Left lobe of liver (tissue), 2 donors: ENCODE results near the gene PML. TPM values are rescaled to one million over a fixed set of nuclear protein-coding genes. Genes with fewer than 3 reads are reported as not detected.
A peak's percentile ranks its signal among the peaks of the same experiment; 100 is the strongest.

Experiments
- ATAC-seq: fragments of 200-7000 bp; cut with Tn5 transposase; one replicate; pipeline ENCODE4 v1.9.1; 2020; ENCODE audit warnings: mild to moderate bottlenecking, moderate library complexity
- DNase-seq: peaks from one replicate; pipeline ENCODE4 v3.0.0-alpha.2; 2020; ENCODE audit warnings: low spot score
- total RNA-seq: library from RNA; stranded (reverse); gene quantifications from one replicate; pipeline ENCODE4 v1.2.1, GENCODE V29; 2021
- donor health status: DM: no; HTN: no; CAD: no; lungs with moderate emphysema.
- donor health status: DM: no; HTN: yes; CAD: no.

The PML gene, protein sequence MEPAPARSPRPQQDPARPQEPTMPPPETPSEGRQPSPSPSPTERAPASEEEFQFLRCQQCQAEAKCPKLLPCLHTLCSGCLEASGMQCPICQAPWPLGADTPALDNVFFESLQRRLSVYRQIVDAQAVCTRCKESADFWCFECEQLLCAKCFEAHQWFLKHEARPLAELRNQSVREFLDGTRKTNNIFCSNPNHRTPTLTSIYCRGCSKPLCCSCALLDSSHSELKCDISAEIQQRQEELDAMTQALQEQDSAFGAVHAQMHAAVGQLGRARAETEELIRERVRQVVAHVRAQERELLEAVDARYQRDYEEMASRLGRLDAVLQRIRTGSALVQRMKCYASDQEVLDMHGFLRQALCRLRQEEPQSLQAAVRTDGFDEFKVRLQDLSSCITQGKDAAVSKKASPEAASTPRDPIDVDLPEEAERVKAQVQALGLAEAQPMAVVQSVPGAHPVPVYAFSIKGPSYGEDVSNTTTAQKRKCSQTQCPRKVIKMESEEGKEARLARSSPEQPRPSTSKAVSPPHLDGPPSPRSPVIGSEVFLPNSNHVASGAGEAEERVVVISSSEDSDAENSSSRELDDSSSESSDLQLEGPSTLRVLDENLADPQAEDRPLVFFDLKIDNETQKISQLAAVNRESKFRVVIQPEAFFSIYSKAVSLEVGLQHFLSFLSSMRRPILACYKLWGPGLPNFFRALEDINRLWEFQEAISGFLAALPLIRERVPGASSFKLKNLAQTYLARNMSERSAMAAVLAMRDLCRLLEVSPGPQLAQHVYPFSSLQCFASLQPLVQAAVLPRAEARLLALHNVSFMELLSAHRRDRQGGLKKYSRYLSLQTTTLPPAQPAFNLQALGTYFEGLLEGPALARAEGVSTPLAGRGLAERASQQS
- 15.5 TPM for total RNA-seq

DNA sequence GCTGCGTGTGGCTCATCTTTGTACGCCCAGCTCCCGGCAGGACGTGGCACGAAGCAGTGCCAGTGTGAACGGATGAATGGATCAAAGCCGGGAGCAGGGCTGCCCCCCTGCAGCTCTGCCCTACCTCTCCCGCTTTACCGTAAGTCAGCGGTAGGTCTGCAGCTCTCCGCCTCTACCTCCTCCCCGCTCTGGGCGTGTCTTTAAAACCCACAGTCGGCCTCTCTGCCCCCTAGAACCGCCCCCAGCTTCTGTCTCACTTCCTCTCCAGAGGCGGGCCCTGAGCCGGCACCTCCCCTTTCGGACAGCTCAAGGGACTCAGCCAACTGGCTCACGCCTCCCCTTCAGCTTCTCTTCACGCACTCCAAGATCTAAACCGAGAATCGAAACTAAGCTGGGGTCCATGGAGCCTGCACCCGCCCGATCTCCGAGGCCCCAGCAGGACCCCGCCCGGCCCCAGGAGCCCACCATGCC is at the start of gene PML:
Gene PML (plus strand): TSS at position 304 of the 471 bp plus-strand sequence. CDS start 97 bp downstream, at position 401.
- ATAC-seq (peak; percentile 87), DNase-seq (peak; percentile 97)

DNA sequence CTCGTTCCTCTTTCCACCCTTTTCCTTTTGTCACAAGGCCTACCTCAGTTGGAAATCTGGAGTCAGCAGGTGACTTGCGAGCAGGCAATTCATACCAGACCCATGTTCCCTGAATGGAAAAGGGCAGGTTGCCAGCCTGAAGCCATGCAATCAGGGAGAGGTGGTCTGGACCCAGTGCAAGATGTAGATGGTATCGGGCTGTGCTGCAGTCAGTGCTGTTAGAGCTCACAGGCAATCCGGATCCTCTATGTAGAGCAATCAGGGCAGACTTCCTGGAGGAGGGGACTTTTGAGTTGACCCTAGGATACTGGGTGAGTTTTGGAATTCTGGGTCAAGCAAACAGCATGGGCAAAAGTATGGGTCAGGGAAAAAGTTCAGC is 49.4 kb upstream of the PML start:
- ATAC-seq (no peak), DNase-seq (no peak)

DNA sequence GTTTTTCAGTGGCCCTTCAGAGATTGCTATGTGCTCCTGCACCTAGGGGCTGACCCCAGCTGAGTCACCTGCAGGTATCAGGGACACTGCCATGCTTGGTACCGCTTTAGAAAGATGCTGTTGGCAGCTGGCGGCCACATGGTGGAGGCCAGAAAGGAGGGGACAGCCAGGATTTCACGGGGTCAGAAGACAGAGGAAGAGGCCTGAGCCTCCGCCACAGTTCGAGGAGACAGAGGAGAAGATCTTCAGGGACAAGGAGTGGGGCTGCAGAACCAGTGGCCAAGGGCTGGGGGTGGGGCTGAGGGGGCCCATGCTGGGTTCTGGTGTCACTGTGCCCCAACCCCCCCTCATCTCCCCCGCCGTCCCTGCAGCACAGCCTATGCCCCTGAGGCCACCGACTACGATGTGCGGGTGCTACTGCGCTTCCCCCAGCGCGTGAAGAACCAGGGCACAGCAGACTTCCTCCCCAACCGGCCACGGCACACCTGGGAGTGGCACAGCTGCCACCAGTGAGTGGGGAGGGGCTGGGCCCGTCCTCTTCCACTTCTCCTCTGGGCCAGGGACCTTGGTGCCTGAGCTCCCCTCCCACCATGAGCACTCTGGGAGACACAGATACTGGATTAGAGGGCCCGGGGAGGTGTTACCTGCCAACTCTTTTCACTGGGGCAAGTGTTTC is 48.3 kb upstream of the PML start:
- DNase-seq: no peak
- ATAC-seq: no peak

DNA sequence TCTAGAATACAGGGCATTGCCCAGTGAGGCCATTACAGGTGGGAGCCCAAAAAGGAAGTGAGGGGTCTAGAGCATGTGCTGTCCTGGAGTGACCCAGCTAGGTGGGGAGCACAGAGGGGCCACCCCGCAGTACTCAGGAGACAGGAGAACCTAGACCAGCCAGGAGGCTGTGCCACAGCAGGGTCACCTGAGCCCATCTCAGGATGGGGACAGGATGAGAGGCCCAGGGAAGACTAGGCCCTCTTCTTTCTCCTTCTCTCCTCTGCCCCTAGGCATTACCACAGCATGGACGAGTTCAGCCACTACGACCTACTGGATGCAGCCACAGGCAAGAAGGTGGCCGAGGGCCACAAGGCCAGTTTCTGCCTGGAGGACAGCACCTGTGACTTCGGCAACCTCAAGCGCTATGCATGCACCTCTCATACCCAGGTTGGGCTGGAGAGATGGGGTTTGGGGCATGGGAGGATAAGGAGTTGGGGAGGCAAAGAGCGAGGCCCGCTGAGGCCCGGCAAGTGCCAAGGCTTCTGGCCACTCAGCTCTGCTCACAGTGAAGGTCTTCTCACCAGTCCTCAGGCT is 47.6 kb upstream of the PML start:
- no peak for ATAC-seq
- no peak for DNase-seq

DNA sequence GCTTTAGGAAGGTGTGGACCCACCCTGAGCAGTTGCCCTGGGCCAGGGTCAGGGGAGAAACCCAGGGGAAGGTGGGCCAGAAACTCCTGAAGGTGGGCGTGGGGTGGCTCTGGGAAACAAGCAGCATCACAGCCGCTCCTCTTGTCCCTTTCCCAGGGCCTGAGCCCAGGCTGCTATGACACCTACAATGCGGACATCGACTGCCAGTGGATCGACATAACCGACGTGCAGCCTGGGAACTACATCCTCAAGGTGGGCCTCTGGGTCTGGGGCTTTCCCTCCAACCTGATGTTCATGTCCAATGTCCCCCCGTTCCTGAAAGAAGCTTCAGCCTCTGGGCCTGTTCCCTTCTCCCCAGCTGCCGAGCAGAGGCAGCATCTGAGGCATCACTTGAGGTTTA is 46.9 kb upstream of the PML start:
- no peak for DNase-seq

DNA sequence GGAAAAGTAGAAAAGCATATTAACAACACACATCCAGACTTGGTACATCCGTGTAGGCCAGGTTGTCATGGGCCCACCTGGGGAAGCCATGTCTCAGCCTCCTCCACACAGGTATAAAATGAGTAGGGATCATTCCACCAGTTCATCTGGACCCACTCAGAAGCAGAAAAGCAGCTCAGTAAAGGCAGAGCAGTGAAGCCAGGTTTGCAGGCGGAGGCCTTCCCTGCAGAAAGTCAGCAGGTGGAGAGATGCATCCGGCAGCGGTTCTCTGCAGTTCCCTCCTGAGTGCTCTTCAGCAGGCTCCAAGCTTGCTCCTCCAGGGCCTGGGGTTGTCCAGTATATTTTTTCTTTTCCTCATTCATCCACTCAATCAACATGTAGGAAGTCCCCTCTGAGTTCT is 46.1 kb upstream of the PML start:
- ATAC-seq (no peak), DNase-seq (no peak)

More for the DNA sequence above, 46.9 kb upstream of the PML start:
- no peak for ATAC-seq

DNA sequence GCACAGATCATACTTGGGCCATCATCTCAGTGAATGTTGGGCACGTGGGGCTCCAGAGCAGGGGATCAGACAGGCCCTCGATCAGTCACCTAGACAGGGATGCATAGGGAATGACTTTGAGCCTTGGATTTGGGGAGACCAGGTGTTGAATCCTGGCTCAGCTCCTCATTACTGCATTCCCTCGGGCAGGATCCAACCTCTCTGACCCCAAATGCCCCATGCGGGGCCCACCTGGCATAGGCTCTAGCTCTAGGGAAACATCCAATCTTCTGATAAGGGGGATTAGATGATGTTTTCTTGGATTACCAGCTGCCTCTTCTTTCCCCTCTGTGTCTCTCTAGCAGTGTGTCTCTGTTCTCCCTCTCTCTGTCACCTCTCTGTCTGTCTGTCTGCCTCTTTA is 45.5 kb upstream of the PML start:
- DNase-seq: no peak

DNA sequence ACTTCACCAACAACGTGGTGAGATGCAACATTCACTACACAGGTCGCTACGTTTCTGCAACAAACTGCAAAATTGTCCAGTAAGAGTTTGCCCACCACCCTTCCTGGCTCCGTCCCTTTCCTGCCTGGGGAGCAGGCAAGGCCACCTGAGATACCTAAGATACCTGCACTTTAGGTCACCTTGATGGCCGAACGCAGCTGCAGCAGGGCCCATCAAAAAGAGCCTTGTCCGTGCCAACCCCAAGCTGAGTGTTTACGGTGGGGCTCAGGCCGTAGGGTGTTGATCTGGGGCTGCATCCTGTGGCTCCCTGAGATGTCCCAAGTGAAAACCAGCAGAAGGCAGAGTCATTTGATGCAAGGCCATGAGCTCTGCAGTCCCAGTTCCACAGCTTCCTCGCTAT is 45.0 kb upstream of the PML start:
- ATAC-seq (no peak), DNase-seq (no peak)

More for the DNA sequence above, 45.5 kb upstream of the PML start:
- no peak for ATAC-seq

DNA sequence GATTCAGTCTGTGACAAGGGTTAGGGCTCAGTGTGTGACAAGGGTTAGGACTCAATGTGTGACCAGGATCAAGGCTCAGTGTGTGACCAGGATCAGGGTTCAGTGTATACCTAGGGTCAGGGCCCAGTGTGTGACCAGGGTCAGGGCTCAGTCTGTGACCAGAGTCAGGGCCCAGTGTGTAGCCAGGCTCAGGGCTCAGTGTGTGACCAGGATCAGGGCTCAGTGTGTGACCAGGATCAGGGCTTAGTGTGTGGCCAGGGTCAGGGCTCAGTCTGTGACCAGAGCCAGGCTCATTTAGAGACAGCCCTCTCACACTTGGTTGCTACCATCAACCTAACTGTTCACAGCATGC is 44.1 kb upstream of the PML start:
- no peak for DNase-seq
- ATAC-seq: no peak

DNA sequence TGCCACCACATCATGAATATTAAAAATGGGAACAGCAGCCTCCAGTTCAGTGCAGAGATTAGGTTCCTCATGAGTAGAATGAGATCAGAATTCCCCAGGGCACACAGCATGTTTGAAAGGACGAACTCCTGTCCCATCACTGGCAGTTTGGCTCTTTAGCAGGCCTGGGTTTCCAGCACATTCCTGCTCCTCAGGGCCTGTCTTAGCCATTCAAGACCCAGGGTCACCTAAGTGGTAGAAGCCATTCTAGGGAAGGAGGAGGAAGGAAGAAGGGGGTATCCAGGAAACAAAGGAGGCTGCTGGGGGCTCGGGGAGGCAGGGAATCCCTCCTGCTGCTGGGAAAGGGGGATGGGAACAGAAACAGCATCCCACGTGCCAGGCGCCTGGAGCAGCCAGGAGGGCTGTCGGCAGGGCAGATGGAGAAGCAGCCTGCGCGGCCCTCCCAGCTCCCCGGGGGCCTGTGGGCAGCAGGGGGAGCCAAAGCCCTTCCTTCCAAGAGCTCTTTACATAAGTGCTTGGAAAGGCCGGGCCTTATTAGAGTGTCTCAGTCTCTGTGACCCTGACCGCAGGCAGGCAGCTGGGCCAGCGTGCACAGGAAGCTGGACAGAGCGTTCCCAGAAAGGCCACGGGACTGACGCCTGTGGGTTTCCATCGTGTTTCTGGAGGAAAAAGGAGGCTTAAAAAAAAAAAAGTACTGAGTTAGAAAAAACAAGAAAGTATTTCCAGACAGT is 43.5 kb upstream of the PML start:
- DNase-seq: peak; percentile 65
- peak; percentile 88 for ATAC-seq

DNA sequence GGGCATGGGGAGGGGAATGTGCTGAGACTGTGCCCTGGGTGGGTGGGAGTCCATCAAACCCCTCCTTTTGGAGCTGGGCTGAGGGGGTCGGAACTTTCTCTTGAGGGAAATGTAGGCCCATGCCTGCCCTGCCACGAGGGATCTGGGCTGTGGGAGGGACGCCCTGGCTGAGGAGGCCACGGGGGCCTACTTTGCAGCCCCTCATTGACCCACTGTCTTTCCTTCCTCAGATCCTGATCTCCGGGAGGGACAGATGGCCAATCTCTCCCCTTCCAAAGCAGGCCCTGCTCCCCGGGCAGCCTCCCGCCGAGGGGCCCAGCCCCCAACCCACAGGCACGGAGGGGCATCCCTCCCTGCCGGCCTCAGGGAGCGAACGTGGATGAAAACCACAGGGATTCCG is 42.9 kb upstream of the PML start:
- DNase-seq (no peak), ATAC-seq (no peak)

DNA sequence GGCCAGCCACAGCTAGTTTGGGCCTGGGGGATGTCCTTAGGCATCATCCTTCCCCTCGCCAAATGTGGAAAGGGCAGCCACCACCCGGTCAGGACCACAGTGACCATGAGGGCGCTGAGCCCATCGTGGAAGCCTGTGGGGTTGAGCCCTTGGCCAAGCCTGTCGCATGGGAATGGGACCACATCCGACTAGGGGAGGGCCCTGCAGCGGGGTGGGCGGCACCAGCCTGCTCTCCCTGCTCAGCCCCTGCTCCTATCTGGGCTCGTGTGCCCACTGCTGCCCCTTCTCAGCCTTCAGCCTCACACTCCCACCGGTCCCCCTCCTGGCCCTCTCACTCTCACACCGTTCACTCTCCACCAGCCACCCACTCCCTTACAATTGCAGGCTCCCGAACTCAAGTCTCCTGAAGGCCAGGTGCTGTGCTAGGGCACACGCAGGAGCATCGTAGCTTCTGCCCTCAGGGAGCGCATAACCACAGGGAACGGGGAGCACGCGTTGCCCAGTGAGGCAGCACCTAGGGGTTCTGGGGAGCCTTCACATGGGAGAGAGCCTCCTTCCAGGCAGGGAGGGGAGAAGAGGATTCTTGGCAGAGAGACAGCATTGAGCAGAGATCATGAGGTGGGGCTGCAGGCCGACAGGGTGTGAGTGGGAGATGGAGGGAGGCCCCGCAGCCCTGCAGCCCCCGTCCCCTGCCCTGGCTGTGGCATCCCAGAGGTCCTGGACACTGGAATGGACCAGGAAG is 42.2 kb upstream of the PML start:
- DNase-seq (no peak), ATAC-seq (no peak)

DNA sequence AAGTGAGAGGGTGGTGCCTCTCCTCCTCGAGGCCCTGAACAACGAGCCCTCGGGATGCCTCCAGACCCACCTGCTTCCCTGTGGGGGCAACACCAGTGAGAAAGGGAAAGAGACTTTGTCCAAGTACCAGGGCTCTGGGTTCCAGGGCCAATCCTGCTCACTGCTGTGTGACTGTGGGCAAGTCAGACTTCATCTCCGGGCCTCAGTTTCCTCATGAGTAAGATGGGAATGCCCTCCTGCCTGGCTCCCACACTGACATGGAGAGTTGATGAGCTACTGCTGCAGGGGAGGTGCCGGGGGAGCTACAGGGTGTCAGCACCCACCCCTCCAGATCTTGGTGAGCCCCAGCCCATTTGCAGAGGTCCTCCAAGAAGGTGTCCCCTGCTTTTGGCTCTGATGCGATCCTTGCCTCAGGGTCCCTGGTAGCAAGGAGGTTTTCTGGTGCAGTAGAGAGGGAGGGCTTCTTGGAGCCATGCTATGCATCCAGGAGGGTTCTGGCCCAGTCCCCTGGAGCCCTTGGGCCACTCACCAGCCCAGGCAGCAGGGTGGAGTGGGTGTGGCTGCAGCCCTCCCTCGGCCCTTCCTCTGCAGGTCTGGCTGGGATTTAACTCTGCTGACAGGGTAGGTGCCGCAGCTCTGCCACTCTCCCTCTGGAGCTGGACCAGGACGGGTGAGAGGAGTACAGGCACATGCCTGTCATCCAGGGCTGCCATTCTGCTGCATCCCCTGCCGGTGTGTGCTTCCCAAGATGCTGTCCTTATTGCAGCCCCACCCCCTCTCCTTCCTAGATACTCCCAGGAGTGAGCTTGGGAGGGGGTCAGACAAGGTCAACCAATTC is 41.4 kb upstream of the PML start:
- ATAC-seq (no peak), DNase-seq (no peak)

DNA sequence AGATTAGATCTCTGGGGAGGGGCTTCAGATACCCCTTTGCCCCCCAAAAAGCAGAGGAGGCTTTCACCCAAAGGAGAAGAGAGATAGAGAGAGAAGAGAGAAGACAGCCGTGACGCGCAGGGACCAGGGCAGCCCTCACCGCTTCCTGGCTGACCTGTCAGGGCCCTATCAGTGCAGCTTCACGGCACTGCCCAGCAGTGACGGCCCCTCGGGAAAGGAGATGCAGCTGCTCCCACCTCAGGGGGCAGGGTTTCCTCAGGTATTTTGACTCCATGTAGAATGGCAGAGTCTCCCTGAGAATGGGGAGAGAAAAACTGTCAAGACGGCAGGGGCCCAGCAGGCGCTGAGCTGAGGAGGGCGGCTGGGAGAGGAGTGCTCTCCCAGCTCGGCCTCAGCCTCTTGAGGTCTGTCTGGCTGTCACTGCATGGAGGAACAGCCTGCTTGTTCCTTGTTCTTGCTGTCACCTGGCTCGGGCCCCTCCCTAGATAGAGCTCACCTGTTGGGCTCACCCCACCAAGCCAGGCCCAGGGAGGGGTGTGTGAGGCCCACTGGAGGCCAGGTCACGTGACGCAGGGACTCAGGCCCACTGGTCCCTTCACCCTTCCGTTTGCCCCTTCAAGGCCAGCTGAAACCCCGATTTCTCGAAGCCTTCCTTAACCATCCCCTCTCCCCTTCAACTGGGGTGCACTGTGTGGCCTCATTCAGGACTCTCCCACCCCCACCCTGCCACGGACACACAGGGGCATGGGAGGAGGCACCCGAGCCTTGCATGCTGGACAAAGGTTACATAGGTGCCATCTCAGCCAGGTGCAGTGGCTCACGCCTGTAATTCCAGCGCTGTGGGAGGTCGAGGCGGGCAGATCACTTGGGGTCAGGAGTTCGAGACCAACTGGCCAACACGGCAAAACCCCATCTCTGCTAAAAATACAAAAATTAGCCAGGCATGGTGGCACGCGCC is 40.0 kb upstream of the PML start:
- no peak for ATAC-seq
- no peak for DNase-seq

DNA sequence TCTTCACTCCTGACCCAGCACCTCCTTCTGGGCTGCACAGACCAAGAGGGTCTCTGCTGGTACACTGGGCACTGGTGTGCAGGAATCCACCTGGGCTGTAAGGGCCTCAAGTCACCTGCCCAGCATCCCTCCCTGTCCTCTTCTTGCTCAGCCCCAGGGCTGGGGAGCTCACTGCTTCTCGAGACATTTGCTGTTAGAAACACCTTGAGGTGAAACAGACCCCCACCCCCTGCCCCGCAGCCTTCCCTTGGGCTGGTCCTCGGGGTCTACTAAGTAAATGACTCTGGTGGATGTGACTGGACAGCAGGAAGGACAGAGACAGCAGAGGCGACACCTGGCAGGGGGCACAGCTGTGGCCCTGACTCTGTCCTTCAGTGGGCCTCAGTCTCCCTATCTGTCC is 39.2 kb upstream of the PML start:
- DNase-seq (no peak), ATAC-seq (no peak)

DNA sequence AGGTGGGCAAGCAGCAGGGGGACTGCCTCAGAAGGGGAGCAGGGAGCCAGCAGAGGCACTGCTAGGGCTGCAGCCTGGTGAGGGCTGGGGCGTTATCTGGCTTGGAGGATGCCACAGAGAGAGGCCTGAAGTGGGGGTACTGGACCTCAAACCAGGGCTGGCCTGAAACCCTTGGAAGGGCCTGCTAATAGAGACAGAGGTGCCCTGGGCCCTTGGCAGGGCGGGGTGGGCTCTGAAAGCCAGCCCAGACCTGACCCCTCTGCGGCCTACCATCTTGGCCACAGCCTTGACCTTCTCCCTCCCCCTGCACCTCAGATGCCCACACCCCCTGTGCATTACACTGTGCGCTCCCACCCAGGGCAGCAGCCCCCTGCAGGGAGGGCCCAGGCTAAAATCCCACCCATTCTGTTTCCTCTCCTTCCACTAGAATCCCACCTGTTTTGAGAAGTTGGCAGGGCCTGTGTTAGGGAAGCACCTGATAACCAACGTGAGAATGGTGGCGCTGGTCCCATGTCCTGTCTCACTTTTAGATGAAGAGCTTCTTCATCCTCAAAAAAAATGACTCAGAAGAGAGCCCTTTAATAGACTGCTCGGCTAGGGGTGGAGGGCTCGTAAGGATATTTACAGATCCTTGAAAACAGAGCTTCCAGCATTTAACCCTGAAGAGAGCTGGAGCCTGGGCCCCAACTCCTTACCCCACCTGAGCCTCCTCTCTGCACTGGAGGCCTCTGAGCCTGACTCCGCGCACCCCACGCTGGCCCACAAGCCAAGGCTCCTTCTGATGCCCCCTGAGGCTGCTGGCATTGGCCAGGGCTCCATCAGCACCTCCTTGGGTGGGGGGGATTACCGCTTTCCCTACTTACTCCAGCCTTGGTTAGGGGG is 38.4 kb upstream of the PML start:
- no peak for DNase-seq

DNA sequence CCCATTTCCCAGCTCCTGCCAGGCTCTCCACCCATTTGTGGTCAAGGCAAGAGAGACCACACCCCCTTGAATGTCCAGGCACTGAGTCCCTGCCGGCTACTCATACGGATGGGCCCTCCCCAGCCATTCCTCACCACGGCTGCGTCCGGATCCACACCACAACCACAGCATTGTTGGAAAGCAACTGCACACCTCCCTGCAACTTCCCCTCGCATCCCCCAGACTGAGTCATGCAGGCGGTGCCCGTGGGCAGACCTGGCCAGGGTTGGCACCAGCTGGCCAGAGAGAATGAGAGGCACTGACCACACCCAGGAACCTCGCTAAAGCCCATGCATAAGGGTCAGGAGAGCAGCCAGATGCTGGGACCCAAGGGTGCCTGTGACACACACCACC is 37.8 kb upstream of the PML start:
- ATAC-seq (no peak), DNase-seq (no peak)

More for the DNA sequence above, 38.4 kb upstream of the PML start:
- ATAC-seq: no peak
